SU-DHL-6 (cell line): ENCODE results near the gene EPHA4.

ENCODE experiments used
- H2AFZ ChIP-seq: fragments of 200-600 bp; sonication (generic); 2 replicates; pipeline ENCODE4 v1.6.1; 2014; ENCODE audit warnings: low read depth, mild to moderate bottlenecking, moderate library complexity, mixed read lengths, antibody characterized with exemption, low read length; ENCODE audit not compliant: severe bottlenecking
- H3F3A ChIP-seq: fragments of 200-600 bp; shearing (Covaris generic); 2 replicates; pipeline ENCODE4 v1.6.0; 2016; ENCODE audit warnings: antibody characterized with exemption, mild to moderate bottlenecking; ENCODE audit not compliant: insufficient read depth
- H3K27ac ChIP-seq: fragments of 200-600 bp; sonication (generic); 2 replicates; pipeline ENCODE4 v1.5.1; 2016; ENCODE audit warnings: low read depth, mild to moderate bottlenecking, low read length, moderate library complexity, mixed read lengths
- H3K27me3 ChIP-seq: fragments of 200-600 bp; sonication (generic), shearing (Covaris generic); 2 replicates; pipeline ENCODE4 v1.6.0; 2014; ENCODE audit warnings: mild to moderate bottlenecking, low read length
- H3K36me3 ChIP-seq: fragments of 200-600 bp; sonication (generic); 2 replicates; pipeline ENCODE4 v1.6.1; 2014; ENCODE audit warnings: mild to moderate bottlenecking, low read length, mixed read lengths
- H3K4me2 ChIP-seq: fragments of 300-600, 200-600 bp; shearing (Covaris generic), sonication (generic); 2 replicates; pipeline ENCODE4 v1.6.0; 2014; ENCODE audit warnings: low read length, low read depth, mild to moderate bottlenecking; ENCODE audit not compliant: poor library complexity, severe bottlenecking
- H3K4me3 ChIP-seq: fragments of 200-600 bp; sonication (generic); 2 replicates; pipeline ENCODE4 v1.5.1; 2014; ENCODE audit warnings: antibody characterized with exemption, low read length, mild to moderate bottlenecking, mixed read lengths; ENCODE audit not compliant: insufficient read depth, poor library complexity, severe bottlenecking
- H3K79me2 ChIP-seq: fragments of 200-600 bp; sonication (generic); 2 replicates; pipeline ENCODE4 v1.6.1; 2014; ENCODE audit warnings: mild to moderate bottlenecking, low read length, moderate library complexity; ENCODE audit not compliant: insufficient read depth
- H3K9ac ChIP-seq: fragments of 200-600 bp; sonication (generic); 2 replicates; pipeline ENCODE4 v1.7.0; 2014; ENCODE audit warnings: mild to moderate bottlenecking, low read length
- H3K9me2 ChIP-seq: fragments of 200-600 bp; sonication (generic); replicated peaks from 2 replicates; pipeline ENCODE4 v1.6.1; 2014; ENCODE audit warnings: low read length; ENCODE audit not compliant: insufficient read depth
- H3K9me3 ChIP-seq: fragments of 200-600 bp; sonication (generic); 2 replicates; pipeline ENCODE4 v1.6.1; 2014; ENCODE audit warnings: low read length, mixed read lengths; ENCODE audit not compliant: insufficient read depth
- H4K20me1 ChIP-seq: fragments of 200-600 bp; sonication (generic); 2 replicates; pipeline ENCODE4 v1.6.1; 2014; ENCODE audit warnings: low read depth, mild to moderate bottlenecking, antibody characterized with exemption, low read length, moderate library complexity, mixed read lengths
- CTCF ChIP-seq: fragments of 200-600 bp; sonication (generic); IDR thresholded peaks from one replicate; pipeline ENCODE4 v1.5.1; 2017; ENCODE audit warnings: antibody characterized with exemption, mild to moderate bottlenecking, low read length, moderate library complexity; ENCODE audit not compliant: insufficient read depth, poor library complexity, severe bottlenecking
- EZH2phosphoT487 ChIP-seq: fragments of 200-600 bp; sonication (generic), shearing (Covaris generic); conservative IDR thresholded peaks from 2 replicates; pipeline ENCODE4 v1.6.1; 2018; ENCODE audit warnings: mild to moderate bottlenecking, antibody characterized with exemption, low read length, moderate library complexity, mixed read lengths

Gene EPHA4

GRCh38 chr2:221532641-221533040, 39.5 kb downstream of the EPHA4 start:
- Histone ChIP-seq H3K27me3 (no peaks in the 10 kb centered on the region), H2AFZ (no peak overlapping the region), H3K4me3 (no peak overlapping the region), H4K20me1 (no peaks in the 10 kb centered on the region), H3K27ac (no peak overlapping the region), H3K36me3 (no peaks in the 10 kb centered on the region), H3K79me2 (no peaks in the 10 kb centered on the region), H3K9ac (no peak overlapping the region), H3F3A (no peaks in the 10 kb centered on the region), H3K9me2 (no peaks in the 10 kb centered on the region), H3K4me2 (no peak overlapping the region), H3K9me3 (no peaks in the 10 kb centered on the region)
- TF ChIP-seq EZH2phosphoT487 (no peak), CTCF (no peak)

- TF ChIP-seq CTCF (no peak), EZH2phosphoT487 (no peak)
- Histone ChIP-seq H3K27ac (no peak overlapping the region), H3K9me2 (no peaks in the 10 kb centered on the region), H3K79me2 (no peaks in the 10 kb centered on the region), H3K27me3 (no peaks in the 10 kb centered on the region), H2AFZ (no peak overlapping the region), H4K20me1 (no peaks in the 10 kb centered on the region), H3K4me2 (no peak overlapping the region), H3K9ac (no peak overlapping the region), H3K4me3 (no peak overlapping the region), H3F3A (no peaks in the 10 kb centered on the region), H3K36me3 (no peaks in the 10 kb centered on the region), H3K9me3 (no peaks in the 10 kb centered on the region)
Measured at GRCh38 chr2:221530653-221531037, 41.5 kb downstream of the EPHA4 start.

- Histone ChIP-seq H2AFZ (no peak overlapping the region), H4K20me1 (no peaks in the 10 kb centered on the region), H3K36me3 (no peaks in the 10 kb centered on the region), H3K27ac (no peak overlapping the region), H3K9ac (no peak overlapping the region), H3K9me3 (no peaks in the 10 kb centered on the region), H3K79me2 (no peaks in the 10 kb centered on the region), H3K27me3 (no peaks in the 10 kb centered on the region), H3K4me2 (no peak overlapping the region), H3F3A (no peaks in the 10 kb centered on the region), H3K9me2 (no peaks in the 10 kb centered on the region), H3K4me3 (no peak overlapping the region)
- no peak for TF ChIP-seq CTCF
- TF ChIP-seq EZH2phosphoT487, result no peak
Measured at GRCh38 chr2:221529943-221530652, 42.0 kb downstream of the EPHA4 start.
